Panc1 (cell line): ENCODE measurements around the gene KANSL1L.

ENCODE experiments used
- POLR2AphosphoS5 ChIP-seq: IDR thresholded peaks from 2 replicates; pipeline ENCODE4 v1.6.1; 2012; ENCODE audit warnings: mild to moderate bottlenecking, low read depth, low read length, moderate library complexity
- REST ChIP-seq, 2 experiments: IDR thresholded peaks; 2 replicates each; pipeline ENCODE4 v1.6.1; 2011 to 2012; ENCODE audit warnings: low read depth in 2 of 2, control low read depth in 1 of 2, low read length in 1 of 2, mild to moderate bottlenecking in 1 of 2, moderate library complexity in 1 of 2; ENCODE audit not compliant: insufficient read depth in 1 of 2

- TF ChIP-seq POLR2AphosphoS5: no peak
- TF ChIP-seq REST (IDR thresholded peaks at IDR 0.05; ENCODE audit: insufficient read depth in 1 of 2, low read depth in 2 of 2, low read length in 1 of 2): no peak
These were observed 184.8 kb downstream of the KANSL1L start for GRCh38 chr2:209986415-209986814.
